GM21515 (cell line): ENCODE data around the gene OSBP.
A peak's percentile ranks its signal among the peaks of the same experiment; 100 is the strongest.

Experiments used
- ATAC-seq: cut with Tn5 transposase; IDR thresholded peaks from one replicate; pipeline ENCODE4 v1.9.1; 2021; ENCODE audit not compliant: unreplicated experiment

The OSBP gene

GRCh38 chr11:59610289-59610688 is 5.3 kb downstream of the OSBP start:
- ATAC-seq: no peak

GRCh38 chr11:59607703-59608454 is 7.7 kb downstream of the OSBP start:
- ATAC-seq: no peak

GRCh38 chr11:59602432-59602831 is 13.1 kb downstream of the OSBP start:
- ATAC-seq: no peak

- ATAC-seq: no peak
These were observed 13.8 kb downstream of the OSBP start for GRCh38 chr11:59601788-59602187.

GRCh38 chr11:59600636-59601035 is 14.9 kb downstream of the OSBP start:
- ATAC-seq: no peak

- ATAC-seq: no peak
These were observed 15.3 kb downstream of the OSBP start for GRCh38 chr11:59600234-59600633.

- no peak for ATAC-seq
These were observed 16.6 kb downstream of the OSBP start for GRCh38 chr11:59598961-59599360.

GRCh38 chr11:59584294-59584693 is 31.3 kb downstream of the OSBP start:
- no peak for ATAC-seq

DNA sequence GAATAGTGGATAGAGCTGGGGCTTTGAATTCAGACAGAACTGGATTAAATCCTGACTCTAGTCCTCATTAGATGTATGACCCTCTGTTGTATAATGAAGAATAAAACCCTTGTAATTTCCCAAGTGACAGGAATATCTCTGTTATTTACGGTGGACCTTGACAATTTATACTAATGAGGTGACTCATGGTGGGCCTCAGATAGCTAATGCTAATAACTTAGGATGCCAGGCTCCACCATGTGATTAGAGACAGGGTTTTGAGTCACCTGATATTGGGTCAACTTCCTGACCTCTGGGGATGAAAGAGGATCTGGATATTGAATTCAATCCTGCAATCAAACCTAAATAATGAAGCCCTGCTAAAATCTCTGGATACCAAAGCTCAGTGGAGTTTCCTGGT is 33.6 kb downstream of the OSBP start:
- ATAC-seq: no peak

DNA sequence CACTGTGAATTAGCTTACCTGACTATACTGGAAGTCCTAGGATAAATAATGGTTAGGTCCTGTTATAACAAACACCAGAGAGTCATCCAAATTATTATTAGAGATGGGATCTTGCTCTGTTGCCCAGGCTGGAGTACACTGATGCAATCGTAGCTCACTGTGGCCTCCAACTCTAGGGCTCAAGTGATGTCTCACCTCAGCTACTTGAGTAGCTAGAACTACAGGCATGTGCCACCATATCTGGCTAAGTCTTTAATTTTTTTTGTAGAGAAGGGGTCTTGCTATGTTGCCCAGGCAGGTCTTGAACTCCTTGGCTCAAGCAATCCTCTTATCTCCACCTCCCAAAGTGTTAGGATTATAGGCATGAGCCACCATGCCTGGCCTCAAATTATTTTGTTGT is 37.2 kb downstream of the OSBP start:
- no peak for ATAC-seq

- ATAC-seq: no peak
These were observed 40.1 kb downstream of the OSBP start for GRCh38 chr11:59575505-59575904.

GRCh38 chr11:59574932-59575502 is 40.6 kb downstream of the OSBP start:
- no peak for ATAC-seq

DNA sequence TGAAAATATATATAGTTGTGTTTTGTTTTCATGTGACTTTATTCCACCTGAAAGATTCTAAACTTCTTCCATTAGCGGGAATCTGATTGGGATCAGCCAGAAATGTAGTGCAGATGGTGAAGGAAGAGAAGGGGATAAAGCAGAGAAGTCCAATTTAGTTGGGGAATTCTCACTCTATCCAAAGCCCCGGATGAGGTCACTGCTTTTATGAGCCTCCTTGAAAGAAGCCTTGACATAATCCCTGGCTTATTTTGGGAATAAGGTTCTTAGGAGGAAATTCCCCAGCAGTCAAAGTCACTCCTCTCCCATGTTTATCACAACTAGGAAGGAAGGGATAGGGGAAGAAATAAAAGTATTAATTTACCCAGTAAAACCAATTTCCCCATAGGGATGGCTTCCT is 41.1 kb downstream of the OSBP start:
- no peak for ATAC-seq

GRCh38 chr11:59573216-59573615 is 42.4 kb downstream of the OSBP start:
- no peak for ATAC-seq

DNA sequence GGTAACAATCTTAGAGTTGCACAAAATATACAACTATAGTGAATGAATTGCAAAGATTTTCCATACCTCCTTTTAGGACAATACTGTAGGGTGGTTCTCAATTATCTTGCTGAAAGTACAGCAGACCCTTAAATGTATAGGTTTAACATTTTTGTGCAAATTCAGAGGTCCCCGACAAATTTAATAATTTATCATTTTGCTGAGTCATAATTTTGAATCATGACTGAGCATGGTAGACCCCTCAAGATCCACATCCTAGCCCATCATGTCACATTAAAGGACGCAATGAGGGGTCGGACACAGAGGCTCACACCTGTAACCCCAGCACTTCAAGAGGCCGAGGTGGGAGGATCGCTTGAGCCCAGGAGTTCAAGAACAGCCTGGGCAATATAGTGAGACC is 43.5 kb downstream of the OSBP start:
- ATAC-seq: no peak

DNA sequence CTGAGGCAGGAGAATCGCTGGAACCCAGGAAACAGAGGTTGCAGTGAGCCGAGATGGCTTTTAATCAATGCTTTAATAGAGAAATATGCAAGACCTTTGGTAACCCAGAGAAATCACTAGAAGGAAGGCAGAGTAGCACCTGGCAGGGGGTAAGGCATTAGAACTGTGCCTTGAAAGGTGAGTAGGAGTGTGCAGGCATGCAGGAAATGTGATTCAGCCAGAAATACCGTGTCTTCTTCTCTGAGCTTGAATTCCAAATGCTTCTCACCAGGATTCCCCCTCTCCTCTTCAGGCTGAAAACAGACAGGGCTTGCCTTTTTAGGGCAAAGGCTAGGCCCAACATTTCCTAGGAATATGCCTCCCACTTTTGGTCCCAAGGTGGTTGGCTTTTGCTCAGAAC is 53.3 kb downstream of the OSBP start:
- ATAC-seq: no peak

DNA sequence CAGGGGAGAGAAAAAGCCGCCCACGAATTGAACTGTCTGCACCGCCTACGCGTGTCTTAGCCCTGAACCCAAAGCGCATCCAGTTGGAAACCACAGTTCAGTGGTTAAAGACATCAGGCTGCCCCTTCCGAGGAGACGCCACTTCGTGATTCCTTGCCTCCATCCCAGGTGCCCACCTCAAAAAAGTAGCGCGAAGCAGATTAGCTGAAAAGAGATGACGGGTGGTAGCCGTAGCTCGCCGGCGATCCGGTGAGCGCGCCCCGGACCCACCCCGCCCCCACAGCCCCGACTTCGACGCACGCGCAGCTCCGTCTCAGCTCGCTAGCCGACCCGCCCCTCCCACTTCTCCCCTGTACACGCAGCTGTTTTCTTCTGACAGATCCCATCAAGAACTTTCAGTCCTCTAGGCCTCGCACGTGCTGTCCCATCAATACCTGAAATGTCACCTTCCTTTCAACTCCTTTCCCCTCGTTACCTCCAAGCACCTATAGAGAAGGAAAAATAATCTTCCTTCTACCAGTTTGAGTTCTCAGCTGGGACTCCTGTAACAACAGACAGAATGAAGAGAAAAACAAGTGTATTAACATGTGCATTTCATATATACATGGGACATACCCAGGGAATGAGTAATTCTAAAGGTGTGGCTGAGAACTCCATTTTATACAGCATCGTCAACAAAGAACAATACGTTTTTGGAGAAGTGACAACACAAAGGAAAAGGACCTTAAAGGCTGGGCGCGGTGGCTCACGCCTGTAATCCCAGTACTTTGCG is 54.7 kb downstream of the OSBP start:
- peak; percentile 54 for ATAC-seq

GRCh38 chr11:59560290-59560701 is 55.3 kb downstream of the OSBP start:
- ATAC-seq: peak; percentile 30

DNA sequence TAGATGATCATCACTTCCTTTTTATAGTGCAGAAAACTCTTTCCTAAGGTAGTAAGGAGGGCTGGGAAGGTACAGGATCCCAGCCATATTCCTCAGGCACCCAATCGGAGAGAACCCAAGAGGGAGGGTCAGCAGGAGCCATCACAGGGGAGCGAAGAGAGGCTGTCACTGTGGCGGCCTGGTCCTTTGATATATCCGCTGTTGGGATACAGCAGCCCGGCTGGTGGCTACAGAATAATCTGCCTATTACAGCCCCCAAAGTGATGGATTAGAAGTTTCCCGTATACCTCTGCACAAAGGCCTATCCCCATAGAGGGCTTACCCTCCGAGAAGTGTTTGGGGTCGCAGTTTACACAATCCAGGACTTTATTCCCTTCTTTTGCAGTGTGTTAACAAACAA is 55.7 kb downstream of the OSBP start:
- peak; percentile 2 for ATAC-seq

GRCh38 chr11:59558270-59558643 is 57.3 kb downstream of the OSBP start:
- ATAC-seq: no peak

DNA sequence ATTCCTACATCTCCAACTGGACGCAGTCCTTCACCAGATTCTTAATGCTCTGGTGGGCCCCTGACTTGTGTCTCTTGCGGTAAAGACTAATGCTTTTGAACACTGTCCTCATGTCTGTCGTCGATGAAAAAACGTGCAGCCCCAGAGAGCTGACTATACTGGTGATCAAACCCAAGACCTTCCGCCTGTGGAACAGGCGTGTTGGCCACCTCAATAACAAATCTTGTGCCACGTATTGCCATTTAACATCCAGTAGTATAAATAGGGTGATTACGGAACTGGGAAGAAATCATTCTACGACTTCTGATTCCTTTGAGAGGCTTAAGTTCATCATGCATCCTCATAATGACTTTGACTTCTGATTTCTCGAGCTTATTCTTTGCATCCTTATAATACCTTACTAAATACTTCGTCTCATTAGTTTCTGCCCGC is 58.6 kb downstream of the OSBP start:
- ATAC-seq: no peak
